ENCODE measurements around the gene EGFLAM.

- TF ChIP-seq CTCF (IDR thresholded peaks at IDR 0.05) = no peak
- TF ChIP-seq POLR2AphosphoS5 (IDR thresholded peaks at IDR 0.05) = no peak
- no peak for TF ChIP-seq EP300 (IDR thresholded peaks at IDR 0.05)
- TF ChIP-seq POLR2A (IDR thresholded peaks at IDR 0.05; ENCODE audit: low read depth) = no peak
These were observed 152.1 kb downstream of the EGFLAM start for GRCh38 chr5:38410304-38410990.

Data from esophagus muscularis mucosa (tissue), 4 donors.